GM18511 (cell line): Measurements from ENCODE around the gene PHEX.

Source experiments
- ATAC-seq: cut with Tn5 transposase; IDR thresholded peaks from one replicate; pipeline ENCODE4 v1.9.1; 2021; ENCODE audit warnings: mild to moderate bottlenecking, moderate library complexity; ENCODE audit not compliant: unreplicated experiment

PHEX gene

DNA sequence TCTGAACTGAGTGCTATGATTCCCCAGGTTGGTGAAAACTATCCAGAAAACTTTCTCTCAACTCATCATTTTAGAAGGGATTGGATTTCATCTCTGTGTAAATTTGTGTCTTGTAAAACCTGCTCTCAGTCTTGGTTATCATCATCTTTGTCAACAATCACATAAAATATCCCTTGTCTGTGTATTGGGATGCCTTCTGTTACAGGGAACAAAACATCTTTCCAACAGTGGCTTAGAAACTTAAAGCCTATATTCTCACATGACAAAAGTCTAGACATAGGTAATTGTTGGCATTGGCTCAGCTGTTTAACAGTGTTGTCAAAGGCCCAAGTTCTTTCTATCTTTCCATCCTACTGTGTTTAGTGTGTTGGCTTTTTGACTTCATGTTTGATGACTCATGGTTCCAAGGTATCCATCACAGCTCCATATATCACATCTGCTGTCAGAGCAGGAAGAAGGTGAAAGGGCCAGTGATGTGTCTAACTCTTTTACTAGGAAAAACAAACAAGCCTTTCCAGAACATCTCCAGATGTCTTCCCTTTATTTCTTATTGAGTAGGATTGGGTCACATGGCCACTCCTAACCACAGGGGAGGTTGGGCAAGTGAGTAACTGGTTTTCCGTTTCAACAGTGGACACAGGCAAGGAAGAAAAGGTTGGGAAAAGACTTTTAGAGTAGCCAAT lies 65.0 kb downstream of the PHEX start:
- ATAC-seq = no peak

DNA sequence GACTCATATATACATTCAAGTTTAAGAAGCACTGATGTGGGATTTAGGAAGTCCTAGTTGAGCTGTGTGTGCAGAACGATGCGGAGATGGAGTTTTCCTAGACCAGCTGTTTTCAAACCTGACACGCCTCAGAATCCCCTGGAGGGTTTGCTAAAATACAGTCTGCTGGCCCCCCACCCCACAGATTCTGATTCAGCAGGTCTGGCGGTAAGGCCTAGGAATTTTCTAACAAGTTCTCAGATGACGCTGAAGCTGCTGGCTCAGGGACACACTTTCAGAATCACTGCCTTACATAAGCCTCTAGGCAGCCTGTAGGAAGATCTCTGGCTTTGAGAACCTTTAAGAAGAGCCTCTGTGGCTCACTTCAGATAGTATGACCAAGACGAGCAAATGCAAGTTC lies 73.1 kb downstream of the PHEX start:
- ATAC-seq = no peak

DNA sequence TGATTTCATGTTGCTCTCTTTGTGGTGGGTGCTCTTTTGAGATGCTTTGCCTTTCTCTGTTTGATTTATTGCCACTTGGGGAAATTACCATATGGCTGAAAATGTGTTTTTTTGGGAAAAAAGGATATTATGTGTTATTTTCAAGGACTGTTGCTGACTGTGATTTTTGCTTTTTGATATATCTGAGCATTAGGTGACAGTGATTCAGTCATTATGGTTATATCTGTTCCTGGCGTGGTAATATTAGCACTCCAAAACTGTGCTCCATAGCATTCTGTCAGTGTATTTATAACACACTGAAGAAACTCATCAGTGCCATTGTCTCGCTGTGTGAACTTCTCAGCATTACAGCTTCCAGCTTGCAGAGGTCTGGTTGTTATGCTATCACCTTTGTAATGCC lies 73.8 kb downstream of the PHEX start:
- ATAC-seq = no peak

DNA sequence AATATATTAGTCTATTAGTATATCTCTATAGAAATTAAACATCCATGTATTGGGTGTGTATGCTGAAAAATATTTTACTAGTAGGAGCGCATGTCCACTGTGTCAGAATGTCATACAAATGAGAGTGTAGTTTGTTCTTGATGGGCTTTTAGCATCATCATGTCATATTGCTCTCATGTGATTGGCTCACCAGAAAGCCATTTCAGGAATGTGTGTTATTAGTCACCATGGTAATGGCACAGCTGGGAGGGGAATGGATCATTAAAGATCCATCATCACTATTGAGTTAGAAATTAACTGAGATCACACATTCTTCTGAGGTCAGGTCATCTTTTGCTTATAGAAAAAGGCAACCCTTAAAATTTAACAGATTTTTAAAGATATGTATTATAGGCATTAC lies 77.3 kb downstream of the PHEX start:
- no peak for ATAC-seq

DNA sequence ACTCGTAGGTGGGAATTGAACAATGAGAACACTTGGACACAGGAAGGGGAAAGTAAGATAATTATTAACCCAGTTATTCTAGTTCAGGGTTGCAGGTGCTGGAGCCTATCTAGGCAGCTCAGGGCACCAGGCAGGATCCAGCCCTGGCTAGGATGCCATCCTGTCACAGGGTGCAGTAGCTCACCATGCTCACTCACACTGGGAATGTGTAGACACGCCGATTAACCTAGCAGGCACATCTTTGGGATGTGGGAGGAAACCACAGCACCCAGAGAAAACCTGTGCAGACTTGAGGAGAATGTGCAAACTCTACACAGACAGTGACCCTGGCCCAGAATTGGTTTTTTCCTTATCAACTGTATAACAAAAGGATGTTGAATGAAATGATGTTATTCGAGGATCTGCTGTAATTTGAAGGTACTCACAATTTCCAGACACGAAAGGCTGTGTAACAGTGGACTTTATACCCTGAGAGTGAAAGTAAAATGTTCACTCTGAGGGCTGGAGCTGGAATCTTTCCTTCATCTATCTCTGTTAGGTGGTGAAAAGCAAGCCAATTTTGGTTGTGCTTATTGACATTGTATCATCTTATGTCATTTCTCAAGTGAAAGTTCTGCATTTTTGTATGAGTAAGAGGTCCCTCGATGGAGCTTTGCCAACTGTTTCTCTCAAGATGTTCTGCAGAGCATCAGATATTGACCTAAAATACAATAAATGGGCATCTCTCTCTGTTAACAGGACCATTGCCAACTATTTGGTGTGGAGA lies 78.8 kb downstream of the PHEX start:
- ATAC-seq = no peak

DNA sequence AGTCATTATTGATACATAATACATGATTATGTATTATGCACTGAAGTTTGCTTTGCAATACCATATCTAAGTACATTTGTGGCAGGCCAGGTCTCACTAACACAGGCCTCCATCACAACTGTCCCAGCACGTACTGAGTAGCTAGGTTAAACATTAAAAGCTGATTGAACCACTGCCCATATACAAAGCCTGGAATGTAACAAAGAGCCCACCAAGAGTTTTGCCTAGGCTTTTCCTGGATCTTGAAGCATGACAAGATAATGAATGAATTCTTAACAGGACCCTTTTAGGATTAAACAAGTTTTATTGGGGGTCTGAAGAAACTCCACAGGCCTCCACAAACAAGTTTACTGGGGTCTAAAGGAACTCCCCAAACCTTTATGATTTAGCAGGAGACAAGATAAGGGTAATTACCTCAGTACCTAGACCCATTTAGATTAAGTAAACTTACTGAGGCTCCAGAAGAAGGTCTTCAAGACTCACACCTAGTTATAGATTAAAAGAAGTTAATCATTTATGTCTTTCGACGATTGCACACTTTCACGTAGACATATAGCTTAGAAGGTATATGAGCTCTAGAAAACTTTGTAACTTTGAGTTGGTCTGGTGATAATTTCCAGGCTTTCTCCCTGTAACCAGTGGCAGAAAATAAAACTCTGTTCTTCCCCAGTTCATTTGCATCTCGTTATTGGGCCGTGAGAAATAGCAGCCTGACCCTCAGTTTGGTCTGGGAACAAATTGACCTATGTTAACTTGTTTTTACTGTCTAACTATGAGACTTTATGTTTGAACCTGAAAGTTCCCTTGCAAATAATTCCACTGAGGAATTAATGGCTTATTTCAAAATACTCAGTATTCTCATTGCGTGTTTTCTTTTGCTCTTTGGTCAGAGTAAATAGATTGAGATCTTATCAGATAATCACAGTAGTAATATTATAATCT lies 84.8 kb downstream of the PHEX start:
- no peak for ATAC-seq

DNA sequence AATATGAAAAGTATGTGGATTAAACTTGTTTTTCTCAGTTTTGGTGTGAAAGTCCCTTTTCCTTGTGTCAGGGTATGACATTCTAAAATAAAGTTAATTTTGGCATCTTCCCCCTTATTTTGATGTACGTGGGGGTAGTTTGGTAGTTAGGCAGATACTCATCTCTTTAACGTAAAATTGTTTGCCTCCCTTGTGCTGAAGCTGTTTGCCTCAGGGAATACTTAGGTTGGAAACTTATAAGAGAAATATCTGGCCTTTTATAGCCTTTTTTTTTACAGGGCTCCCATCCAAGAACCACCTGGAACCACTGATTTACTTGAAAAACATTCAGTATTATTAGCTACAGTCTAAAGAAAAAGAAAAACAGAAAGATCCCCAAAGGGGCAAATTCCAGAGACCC lies 85.5 kb downstream of the PHEX start:
- ATAC-seq = no peak

DNA sequence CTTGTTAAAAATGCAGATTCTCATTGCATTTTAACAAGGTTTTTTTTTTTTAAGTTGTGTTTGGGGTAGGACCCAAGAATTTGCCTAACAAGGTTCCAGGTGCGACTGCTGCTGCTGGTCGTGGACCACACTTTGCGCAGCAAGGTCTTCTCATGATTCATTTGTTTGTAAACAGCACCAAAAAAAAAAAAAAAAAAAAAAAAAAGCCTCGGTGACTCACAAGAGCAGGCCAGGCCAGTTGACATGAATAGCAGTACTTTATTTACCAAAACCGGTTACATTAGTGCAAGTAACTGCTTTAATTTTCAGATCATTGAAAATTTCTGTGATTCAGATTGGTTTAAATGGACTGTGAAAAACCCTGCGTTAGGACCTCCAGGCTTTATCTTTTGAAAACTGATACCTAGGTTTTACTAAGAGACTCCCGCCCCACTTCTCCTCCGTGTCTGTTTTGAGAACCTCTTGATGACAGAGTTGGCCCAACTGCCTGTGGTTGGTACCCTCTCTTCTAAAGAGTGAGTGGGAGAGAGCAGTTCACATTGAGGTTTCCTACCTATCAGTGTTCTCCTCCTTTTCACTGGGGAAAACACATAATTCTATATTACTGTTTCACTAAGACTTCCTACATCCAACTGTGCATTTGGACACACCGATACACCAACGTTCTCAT lies 86.2 kb downstream of the PHEX start:
- no peak for ATAC-seq

DNA sequence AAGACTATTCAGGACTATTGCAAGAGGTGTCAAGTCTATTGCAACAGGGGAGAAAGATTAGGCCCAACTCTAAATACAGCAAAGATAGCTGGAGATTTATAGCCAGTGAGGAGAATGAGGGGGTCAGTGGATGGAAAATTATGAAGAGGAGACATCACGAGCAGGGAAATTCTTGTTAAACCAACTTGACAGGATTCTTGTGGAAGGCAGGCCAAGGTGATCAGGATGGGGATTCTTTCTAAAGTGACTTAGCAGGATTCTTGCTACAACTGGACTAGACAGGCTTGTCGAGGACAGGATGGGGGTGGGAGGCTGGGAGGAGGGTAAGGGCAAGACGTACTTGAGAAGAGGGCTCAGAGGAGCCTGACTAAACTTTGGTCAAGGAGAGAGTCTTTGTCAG lies 89.0 kb downstream of the PHEX start:
- no peak for ATAC-seq

DNA sequence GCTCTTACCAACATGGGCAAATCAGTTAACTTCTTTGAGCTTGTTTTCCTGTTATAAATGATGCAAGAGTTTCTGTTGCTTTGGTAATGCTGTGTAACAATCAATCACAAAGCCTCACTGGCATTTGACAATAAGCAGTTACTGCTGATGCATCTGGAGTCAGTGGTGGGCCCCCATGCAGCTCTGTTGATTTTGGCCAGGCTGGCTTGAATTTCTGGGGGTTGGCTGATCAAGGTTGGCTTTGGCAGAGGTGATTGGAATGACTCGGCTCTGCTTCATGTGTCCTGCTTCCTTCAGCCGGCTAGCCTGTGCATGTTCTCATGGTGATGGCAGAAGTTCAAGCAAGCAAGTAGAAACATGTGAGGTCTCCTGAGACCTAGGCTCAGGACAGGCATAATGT lies 90.4 kb downstream of the PHEX start:
- ATAC-seq = no peak

DNA sequence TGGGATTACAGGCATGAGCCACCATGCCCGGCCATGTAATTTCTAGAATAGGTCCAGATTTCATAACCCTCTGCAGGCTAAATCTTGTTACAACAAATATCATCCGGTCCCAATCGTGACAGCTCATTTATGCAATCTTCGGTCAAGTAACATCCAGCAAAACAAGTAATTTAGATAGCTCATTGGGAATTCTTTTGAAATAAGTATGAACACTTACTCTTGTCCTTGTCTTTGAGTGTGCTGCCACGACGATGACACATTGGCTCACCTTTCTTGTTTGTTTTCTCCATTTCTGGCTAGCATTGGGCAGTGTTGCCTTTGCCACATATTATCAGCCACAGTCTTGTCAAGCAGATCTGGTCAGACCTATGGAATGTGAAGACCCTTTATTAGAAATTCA lies 92.0 kb downstream of the PHEX start:
- no peak for ATAC-seq

DNA sequence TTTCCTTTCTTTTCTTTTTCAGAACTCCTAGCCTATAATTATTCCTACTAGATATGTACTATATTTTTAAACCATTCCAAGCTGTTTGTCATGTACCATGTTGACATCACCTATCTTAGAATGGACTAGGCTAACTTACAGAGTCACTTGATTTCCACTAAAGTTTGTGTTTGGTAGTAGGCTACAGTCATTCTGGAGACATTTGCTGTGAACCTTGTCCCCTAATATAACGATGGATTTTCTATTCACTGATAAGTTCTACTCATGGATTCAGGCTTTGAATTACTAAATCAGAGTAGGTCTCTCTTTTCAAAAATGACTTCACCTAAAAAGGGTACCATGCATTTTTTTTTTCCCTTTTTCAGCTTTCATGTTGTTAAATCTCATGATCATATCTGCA lies 93.4 kb downstream of the PHEX start:
- ATAC-seq = no peak

DNA sequence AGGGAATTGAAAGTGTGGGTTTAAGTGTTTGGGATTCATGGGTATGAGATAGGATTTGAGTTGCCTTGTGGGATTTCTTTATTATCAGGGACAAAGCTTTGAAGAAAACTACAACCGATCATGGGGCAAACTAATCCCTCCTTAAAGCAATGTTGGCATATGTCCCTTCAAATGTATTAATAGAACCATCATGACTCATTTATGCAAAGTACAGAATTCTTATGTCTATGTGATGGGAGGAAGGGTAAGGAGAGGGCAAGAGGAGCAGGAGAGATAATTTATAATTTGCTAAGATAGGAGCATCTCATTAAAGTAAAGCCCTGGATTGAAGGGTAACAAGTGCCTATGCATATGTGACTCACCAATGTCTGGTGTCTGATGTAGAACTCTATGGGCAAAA lies 94.2 kb downstream of the PHEX start:
- no peak for ATAC-seq

DNA sequence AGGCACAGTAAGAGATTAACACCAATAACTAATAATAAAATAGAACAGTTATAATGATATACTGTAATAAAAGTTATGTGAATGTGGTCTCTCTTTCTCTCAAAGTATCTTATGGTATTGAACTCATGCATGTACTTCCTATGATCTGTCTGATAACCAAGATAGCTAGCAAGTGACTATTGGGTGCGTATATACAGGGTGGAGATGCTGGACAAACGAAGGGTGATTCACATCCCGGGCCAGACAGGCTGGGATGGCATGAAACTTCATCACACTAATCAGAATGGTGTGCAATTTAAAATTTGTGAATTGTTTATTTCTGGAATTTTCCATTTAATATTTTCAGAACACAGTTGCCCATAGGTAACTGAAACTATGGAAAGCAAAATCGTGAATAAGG lies 96.8 kb downstream of the PHEX start:
- no peak for ATAC-seq

DNA sequence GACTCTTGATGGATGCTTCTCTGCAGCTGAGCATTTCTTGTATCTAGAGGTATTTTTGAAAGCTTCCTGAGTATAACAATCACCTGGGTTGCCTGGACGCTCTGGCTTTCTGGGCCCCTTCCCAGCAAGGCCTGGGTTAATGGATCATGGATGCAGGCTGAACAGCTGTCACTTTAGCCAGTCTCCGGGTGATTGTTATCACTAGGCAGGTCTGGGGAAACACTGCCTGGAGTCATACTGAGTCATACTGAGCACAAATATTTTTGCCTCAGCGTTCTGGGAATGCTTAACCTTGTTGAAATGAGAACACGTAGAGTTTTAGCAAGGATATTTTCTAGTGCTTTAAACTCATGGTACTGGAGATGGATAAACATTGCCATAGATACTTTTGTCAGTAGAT lies 102.6 kb downstream of the PHEX start:
- ATAC-seq = no peak

DNA sequence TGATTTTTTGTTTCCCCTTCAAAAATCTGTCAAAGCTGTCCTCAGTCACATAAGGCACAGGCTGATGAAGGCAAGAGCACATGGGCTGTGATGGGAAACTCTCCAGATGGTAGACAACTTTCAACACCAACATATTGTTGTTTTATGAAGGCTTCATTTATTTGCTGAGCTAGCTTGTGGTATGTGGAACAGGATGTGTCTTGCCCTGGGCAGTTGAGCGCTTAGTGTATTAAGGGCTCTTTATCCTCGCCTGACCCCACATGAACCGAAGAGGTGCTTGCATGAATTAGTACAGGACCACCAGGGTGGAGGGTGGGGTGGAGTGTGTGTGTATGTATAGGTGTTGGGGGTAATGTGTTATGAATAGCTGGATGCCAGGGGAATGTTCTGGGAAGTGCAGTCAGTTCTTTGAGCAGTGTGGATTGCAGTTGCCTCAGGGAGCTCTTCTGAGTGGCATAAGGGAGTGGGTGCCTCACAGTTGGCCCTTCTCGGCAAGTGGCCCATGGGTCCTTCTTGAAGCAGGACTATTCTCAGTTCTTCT lies 103.1 kb downstream of the PHEX start:
- no peak for ATAC-seq

DNA sequence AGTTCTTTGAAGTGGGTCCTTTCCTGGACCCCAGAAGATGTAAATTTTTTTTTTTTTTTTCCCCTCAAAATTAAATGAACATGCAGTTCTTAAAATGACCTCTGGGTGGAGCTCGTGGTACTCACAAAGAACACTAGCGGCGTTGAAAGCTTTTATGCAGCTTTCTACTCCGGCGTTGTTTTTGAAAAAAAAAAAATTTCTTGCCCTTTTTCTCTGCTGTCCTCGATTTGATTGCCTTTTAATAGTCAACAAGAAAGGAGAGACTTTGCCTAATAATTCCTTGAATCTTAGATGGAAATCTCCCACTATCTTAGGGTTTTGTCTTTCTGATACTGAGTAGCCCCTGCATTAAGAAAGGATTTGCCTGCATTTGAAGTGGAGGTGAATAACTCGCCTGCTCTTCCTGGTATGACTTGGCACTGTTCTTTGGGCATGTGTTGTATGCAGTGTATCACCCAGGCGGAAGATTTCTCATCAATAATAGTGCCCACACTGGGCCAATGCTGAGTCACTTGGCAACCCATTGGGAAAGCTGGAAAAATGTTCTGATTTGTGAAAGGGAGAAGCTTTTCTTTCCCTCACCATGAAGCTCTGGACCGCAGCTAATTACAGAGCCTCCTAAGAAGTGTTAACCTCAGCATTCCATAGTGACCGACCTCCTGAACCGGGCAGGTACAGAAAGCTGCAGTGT lies 104.0 kb downstream of the PHEX start:
- ATAC-seq = no peak

DNA sequence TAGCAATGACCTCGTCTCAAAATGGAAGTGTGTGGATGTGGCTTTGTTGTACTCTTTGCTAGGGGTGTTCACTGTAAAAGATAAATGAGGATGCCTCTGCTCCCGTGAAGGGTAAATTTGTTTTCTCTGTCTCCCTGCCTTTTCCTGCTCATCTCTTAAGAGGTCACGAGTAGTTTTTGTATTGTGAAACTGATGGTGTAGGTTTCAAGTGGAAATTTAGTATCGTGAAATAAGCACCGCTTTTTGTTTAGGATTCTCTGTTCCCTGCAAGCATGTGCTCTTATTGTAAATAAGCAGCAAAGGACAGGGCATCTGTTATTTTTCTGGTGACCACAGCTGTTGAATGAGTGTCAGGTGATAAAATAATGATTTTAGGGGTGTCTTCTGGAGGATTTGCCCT lies 104.6 kb downstream of the PHEX start:
- ATAC-seq = no peak

DNA sequence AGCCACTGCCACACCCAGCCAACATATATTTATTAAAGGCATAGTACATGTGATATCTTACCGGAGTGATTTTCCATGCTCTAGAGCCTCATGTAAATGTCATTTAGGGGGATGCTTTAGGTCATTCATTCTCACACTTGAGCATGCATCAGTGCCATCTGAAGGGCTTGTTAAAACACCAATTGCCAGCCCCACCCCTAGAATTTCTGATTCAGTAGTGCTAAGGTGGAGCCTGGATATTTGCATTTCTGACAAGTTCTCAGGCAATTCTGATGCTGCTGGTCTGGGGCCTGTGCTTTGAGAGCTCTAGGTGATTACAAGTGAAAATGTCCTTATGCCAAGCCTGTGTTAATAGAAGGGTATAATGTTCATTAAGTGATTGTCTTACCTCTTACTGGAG lies 107.7 kb downstream of the PHEX start:
- no peak for ATAC-seq

DNA sequence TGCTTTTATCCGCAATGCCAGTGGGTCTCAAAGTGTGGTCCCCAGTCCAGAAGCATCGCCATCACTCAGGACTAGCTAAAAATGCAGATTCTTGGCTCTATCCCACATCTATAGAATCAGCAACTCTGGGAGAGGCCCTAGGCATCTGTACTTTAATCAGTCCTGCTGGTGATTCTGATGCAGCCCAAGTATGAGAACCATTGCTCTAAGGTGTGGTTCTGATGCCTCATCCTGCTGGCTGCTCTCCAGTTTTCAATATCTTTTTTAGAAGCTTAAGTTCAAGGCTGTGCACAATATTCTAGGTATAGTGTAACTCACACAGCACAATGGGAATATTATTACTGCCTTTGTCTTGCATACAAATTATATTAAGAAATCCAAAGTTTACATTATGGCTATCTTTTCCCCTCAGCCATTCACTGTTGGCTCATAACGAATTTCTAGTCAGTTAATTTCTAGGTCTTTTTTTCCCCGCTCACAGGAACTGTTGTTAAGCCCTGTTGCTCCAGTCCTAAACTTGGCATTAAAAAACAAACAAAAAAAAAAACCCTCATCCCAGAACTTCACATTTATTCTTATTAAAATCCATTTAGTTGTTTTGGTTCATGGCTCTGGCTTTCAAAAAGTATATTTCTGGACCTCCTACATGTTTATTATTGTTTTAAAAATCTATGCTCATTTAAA lies 109.1 kb downstream of the PHEX start:
- ATAC-seq = no peak
